SK-N-SH treated with all-trans-retinoic acid at 6 μM for 48 hours (cell line): Measurements from ENCODE around the gene RFX3.

Experiments
- ATAC-seq: fragments of 200-7000 bp; cut with Tn5 transposase; 3 replicates; pipeline ENCODE4 v1.9.1; 2020; ENCODE audit warnings: mild to moderate bottlenecking, moderate library complexity
- ARNTL ChIP-seq: fragments of 450-650 bp; formaldehyde crosslinking; IDR thresholded peaks from 2 replicates; pipeline ENCODE4 v1.5.0; 2020; ENCODE audit warnings: low read depth, mild to moderate bottlenecking, moderate library complexity, borderline replicate concordance
- BACH2 ChIP-seq: fragments of 250-450 bp; sonication (Bioruptor Pico); IDR thresholded peaks from 2 replicates; pipeline ENCODE4 v1.9.0; 2021; ENCODE audit warnings: mild to moderate bottlenecking, borderline replicate concordance
- CREB5 ChIP-seq: fragments of 250-450 bp; sonication (Bioruptor Pico); IDR thresholded peaks from 2 replicates; pipeline ENCODE4 v1.5.1; 2020; ENCODE audit warnings: low read depth, mild to moderate bottlenecking, moderate library complexity
- CSRNP3 ChIP-seq: fragments of 250-450 bp; sonication (Bioruptor Pico); IDR thresholded peaks from 2 replicates; pipeline ENCODE4 v1.5.1; 2021; ENCODE audit warnings: mild to moderate bottlenecking, moderate library complexity
- ESRRG ChIP-seq: fragments of 250-450 bp; sonication (Bioruptor Pico); IDR thresholded peaks from 2 replicates; pipeline ENCODE4 v1.6.1; 2021; ENCODE audit warnings: mild to moderate bottlenecking
- GLIS3 ChIP-seq: fragments of 250-450 bp; sonication (Bioruptor Pico); IDR thresholded peaks from 2 replicates; pipeline ENCODE4 v1.5.0; 2020; ENCODE audit warnings: mild to moderate bottlenecking, moderate library complexity
- OSR1 ChIP-seq: fragments of 250-450 bp; sonication (Bioruptor Pico); IDR thresholded peaks from 2 replicates; pipeline ENCODE4 v1.8.0; 2022; ENCODE audit warnings: moderate library complexity, mild to moderate bottlenecking, inconsistent platforms
- PATZ1 ChIP-seq: fragments of 250-450 bp; sonication (Bioruptor Pico); IDR thresholded peaks from 2 replicates; pipeline ENCODE4 v1.8.0; 2020; ENCODE audit warnings: mild to moderate bottlenecking, moderate library complexity, borderline replicate concordance
- PPARA ChIP-seq: fragments of 250-450 bp; sonication (Bioruptor Pico); IDR thresholded peaks from 2 replicates; pipeline ENCODE4 v1.5.0; 2020; ENCODE audit warnings: mild to moderate bottlenecking, borderline replicate concordance
- RARB ChIP-seq: fragments of 250-450 bp; sonication (Bioruptor Pico); IDR thresholded peaks from 2 replicates; pipeline ENCODE4 v1.8.0; 2021; ENCODE audit warnings: mild to moderate bottlenecking, moderate library complexity
- SNAI2 ChIP-seq: fragments of 250-450 bp; sonication (Bioruptor Pico); IDR thresholded peaks from 2 replicates; pipeline ENCODE4 v1.5.0; 2020; ENCODE audit warnings: mild to moderate bottlenecking, moderate library complexity
- TCF4 ChIP-seq: fragments of 250-450 bp; sonication (Bioruptor Pico); IDR thresholded peaks from 2 replicates; pipeline ENCODE4 v1.8.0; 2021; ENCODE audit warnings: mild to moderate bottlenecking, moderate library complexity, borderline replicate concordance
- TOX ChIP-seq: fragments of 250-450 bp; sonication (Bioruptor Pico); IDR thresholded peaks from 2 replicates; pipeline ENCODE4 v1.8.0; 2021; ENCODE audit warnings: mild to moderate bottlenecking, moderate library complexity, borderline replicate concordance
- ZC3H10 ChIP-seq: fragments of 250-450 bp; sonication (Bioruptor Pico); IDR thresholded peaks from 2 replicates; pipeline ENCODE4 v1.5.1; 2021; ENCODE audit warnings: mild to moderate bottlenecking, moderate library complexity
- ZFP3 ChIP-seq: fragments of 250-450 bp; sonication (Bioruptor Pico); IDR thresholded peaks from 2 replicates; pipeline ENCODE4 v1.5.0; 2020; ENCODE audit warnings: mild to moderate bottlenecking, moderate library complexity
- ZFP30 ChIP-seq: fragments of 450-650 bp; formaldehyde crosslinking; IDR thresholded peaks from 2 replicates; pipeline ENCODE4 v1.5.0; 2022; ENCODE audit warnings: mild to moderate bottlenecking, moderate library complexity
- ZNF565 ChIP-seq: fragments of 450-650 bp; formaldehyde crosslinking; conservative IDR thresholded peaks from 2 replicates; pipeline ENCODE4 v1.5.0; 2020; ENCODE audit warnings: low read depth, mild to moderate bottlenecking, moderate library complexity
- ZNF70 ChIP-seq: fragments of 450-650 bp; formaldehyde crosslinking; IDR thresholded peaks from 2 replicates; pipeline ENCODE4 v1.5.0; 2020; ENCODE audit warnings: mild to moderate bottlenecking, moderate library complexity
- TF ChIP-seq, protein P1 (sequence below): fragments of 250-450 bp; sonication (Bioruptor Pico); IDR thresholded peaks from 2 replicates; pipeline ENCODE4 v1.5.0; 2020; ENCODE audit warnings: mild to moderate bottlenecking, moderate library complexity
- TF ChIP-seq, protein P2 (sequence below): fragments of 250-450 bp; sonication (Bioruptor Pico); IDR thresholded peaks from 2 replicates; pipeline ENCODE4 v1.8.0; 2021; ENCODE audit warnings: low read depth, mild to moderate bottlenecking, moderate library complexity, borderline replicate concordance

RFX3 gene

GRCh38 chr9:3433754-3434153 is 92.0 kb downstream of the RFX3 start:
- no peak for TF ChIP-seq ZFP30
- TF ChIP-seq ESRRG (CRISPR knock-in tag) = no peak
- no peak for TF ChIP-seq OSR1 (CRISPR knock-in tag)
- no peak for TF ChIP-seq RARB (CRISPR knock-in tag)
- TF ChIP-seq ZC3H10 (CRISPR knock-in tag) = no peak
- no peak for TF ChIP-seq CREB5 (CRISPR knock-in tag)
- no peak for TF ChIP-seq PPARA (CRISPR knock-in tag)
- no peak for TF ChIP-seq CSRNP3 (CRISPR knock-in tag)
- TF ChIP-seq ZFP3 (CRISPR knock-in tag) = no peak
- no peak for ATAC-seq

DNA sequence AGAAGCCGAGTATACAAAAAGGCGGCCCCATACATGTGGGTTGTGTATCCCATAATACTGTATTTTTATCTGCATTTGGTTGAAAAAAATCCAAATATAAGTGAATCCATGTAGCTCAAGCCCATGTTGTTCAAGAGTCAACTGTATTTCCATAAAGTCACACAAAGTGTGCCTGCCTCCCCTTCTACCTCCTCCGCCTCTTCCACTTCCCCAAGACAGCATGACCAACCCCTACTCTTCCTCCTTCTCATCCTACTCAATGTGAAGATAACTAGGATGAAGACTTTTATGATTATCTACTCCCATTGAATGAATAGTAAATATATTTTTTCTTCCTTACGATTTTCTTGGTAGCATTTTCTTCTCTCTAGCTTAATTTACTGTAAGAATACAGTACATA is 92.7 kb downstream of the RFX3 start:
- no peak for ATAC-seq
- TF ChIP-seq PATZ1 (CRISPR knock-in tag) = no peak
- TF ChIP-seq RARB (CRISPR knock-in tag) = no peak
- TF ChIP-seq ZC3H10 (CRISPR knock-in tag) = no peak
- TF ChIP-seq, all 23 proteins: peak for 0

DNA sequence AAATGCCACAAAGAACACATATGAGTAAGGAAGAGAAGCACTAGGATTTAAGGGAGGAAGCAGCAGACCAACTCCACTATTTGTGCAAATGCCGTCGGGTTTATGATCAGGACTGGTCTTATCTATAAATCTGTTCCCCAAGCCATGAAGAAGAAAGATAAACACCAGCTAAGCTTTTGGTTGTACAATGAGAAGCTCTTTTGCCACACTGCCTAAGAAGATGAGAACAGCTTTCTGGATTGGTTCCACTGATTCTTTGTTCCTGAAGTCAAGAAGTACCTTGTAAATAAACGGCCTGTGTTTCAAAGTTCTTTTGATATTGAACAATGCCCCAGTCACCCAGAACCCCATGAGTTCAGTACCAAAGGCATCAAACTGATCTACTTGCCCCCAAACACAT is 93.9 kb downstream of the RFX3 start:
- TF ChIP-seq ZC3H10 (CRISPR knock-in tag) = no peak
- TF ChIP-seq, protein P1, sequence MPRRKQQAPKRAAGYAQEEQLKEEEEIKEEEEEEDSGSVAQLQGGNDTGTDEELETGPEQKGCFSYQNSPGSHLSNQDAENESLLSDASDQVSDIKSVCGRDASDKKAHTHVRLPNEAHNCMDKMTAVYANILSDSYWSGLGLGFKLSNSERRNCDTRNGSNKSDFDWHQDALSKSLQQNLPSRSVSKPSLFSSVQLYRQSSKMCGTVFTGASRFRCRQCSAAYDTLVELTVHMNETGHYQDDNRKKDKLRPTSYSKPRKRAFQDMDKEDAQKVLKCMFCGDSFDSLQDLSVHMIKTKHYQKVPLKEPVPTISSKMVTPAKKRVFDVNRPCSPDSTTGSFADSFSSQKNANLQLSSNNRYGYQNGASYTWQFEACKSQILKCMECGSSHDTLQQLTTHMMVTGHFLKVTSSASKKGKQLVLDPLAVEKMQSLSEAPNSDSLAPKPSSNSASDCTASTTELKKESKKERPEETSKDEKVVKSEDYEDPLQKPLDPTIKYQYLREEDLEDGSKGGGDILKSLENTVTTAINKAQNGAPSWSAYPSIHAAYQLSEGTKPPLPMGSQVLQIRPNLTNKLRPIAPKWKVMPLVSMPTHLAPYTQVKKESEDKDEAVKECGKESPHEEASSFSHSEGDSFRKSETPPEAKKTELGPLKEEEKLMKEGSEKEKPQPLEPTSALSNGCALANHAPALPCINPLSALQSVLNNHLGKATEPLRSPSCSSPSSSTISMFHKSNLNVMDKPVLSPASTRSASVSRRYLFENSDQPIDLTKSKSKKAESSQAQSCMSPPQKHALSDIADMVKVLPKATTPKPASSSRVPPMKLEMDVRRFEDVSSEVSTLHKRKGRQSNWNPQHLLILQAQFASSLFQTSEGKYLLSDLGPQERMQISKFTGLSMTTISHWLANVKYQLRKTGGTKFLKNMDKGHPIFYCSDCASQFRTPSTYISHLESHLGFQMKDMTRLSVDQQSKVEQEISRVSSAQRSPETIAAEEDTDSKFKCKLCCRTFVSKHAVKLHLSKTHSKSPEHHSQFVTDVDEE (CRISPR knock-in tag) = no peak
- TF ChIP-seq SNAI2 (CRISPR knock-in tag) = no peak
- no peak for TF ChIP-seq OSR1 (CRISPR knock-in tag)
- no peak for TF ChIP-seq TOX (CRISPR knock-in tag)
- TF ChIP-seq ZNF70 (CRISPR knock-in tag) = no peak
- TF ChIP-seq BACH2 = no peak
- TF ChIP-seq ZNF565 (CRISPR knock-in tag) = no peak
- TF ChIP-seq ARNTL (CRISPR knock-in tag) = no peak
- no peak for TF ChIP-seq TCF4 (CRISPR knock-in tag)
- TF ChIP-seq ZFP30 = no peak
- TF ChIP-seq GLIS3 (CRISPR knock-in tag) = no peak
- TF ChIP-seq PATZ1 (CRISPR knock-in tag) = no peak
- TF ChIP-seq, protein P2, sequence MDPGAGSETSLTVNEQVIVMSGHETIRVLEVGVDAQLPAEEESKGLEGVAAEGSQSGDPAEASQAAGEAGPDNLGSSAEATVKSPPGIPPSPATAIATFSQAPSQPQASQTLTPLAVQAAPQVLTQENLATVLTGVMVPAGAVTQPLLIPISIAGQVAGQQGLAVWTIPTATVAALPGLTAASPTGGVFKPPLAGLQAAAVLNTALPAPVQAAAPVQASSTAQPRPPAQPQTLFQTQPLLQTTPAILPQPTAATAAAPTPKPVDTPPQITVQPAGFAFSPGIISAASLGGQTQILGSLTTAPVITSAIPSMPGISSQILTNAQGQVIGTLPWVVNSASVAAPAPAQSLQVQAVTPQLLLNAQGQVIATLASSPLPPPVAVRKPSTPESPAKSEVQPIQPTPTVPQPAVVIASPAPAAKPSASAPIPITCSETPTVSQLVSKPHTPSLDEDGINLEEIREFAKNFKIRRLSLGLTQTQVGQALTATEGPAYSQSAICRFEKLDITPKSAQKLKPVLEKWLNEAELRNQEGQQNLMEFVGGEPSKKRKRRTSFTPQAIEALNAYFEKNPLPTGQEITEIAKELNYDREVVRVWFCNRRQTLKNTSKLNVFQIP = no peak
- no peak for TF ChIP-seq CREB5 (CRISPR knock-in tag)
- TF ChIP-seq PPARA (CRISPR knock-in tag) = no peak
- TF ChIP-seq, all 23 proteins: peak for 0
- no peak for ATAC-seq
